Fibroblast of peridontal ligament (primary cell): ENCODE results near the gene SPACA5.
A peak's percentile ranks its signal among the peaks of the same experiment; 100 is the strongest.
"Not testable (repeated sequence)": the region's sequence is repeated elsewhere in the genome, so short reads cannot be mapped to it uniquely, and the experiment has no call there.

Experiments used
- DNase-seq: peaks from one replicate; pipeline ENCODE4 v3.0.0-alpha.2; 2010; ENCODE audit errors: extremely low read depth

Gene SPACA5

DNA sequence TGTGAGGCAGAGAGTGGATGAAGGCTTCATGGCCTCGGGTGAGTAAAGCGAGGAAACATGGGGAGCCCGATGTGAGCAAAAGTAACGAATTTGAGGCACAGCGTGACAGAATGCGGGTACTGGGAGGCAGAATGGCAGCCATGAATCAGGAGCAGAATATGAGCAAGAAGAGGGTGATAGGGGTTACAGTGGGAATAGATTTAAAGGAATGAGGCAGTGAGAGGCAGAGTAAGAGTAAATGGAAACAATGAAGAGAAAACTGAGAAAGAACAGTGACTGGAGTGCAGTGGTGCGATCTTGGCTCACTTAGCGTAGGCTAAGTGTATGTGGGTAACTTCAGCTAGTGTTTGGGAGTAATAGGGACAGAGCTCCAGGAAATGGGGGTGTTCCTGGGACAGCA is at the start of gene SPACA5:
TSS of gene SPACA5 (plus strand) at position 301 of the 400 bp plus-strand sequence. CDS start 815 bp downstream, outside the sequence.
- DNase-seq, result not testable (repeated sequence)

DNA sequence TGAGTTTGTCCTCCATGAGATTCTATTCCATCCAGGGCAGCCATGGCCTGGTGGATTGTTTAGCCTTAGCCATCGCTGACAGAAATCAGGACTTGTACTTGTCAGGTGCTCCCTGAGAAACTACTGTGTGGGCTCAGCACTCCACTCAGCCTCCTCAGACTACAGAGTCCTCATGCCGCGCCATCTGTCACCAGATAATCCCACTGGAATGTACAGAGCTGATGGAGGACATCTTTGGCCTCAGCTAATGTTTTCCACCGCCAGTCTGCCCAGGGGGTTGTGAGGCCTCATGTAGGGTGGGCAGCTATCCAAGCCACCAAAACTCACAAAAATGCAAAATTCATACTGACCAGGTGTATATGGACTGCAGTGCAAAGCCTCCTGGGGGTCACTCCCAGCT is 48.6 kb upstream of the SPACA5 start:
- not testable (repeated sequence) for DNase-seq

DNA sequence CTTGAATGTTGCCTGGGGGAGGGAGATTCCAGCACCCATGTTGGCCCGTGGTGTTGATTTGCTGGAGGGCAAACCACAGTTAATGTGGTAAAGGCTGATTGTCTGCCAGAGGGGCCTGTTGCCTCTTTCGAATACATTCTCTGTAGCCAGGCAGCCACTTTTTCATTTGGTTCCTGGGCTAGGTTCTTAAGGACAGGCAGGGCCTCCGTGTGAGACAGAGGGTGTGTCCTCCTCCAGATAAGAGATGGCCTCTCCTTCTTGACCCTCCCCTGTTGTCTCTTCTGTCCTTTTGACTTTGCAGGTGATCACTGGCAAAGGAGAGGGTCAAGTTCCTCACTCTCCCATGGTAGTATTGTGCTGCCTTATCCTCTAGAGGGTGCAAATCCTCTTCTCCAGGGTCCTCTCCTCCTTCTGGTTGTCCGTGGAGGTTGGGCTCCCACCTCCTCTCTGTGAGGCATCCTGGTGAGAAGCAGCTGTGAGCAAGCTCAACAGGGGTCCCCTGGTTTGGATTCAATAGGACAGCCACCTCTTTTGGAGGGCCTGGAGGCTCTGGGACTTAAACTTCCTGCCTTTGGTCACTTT is 47.9 kb upstream of the SPACA5 start:
- no peak for DNase-seq

DNA sequence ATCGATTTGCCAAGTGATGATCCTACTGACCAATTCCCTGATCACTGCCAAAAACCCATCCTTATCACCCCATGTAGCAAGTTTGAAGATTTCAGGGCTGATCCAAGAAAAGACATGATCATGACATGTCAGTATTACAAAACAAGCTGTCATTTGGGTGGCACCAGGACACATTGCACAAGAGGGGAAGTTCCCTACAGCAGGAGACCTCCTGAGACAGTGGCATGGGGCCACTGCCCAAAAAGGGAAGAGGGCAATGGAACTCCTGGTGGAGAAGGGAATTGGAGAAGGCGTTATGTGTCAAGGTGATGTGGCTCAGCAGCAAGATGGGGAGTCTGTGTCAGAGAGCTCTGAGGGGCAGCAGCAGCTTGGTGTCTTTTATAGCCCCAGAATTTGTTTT is 46.4 kb upstream of the SPACA5 start:
- no peak for DNase-seq

DNA sequence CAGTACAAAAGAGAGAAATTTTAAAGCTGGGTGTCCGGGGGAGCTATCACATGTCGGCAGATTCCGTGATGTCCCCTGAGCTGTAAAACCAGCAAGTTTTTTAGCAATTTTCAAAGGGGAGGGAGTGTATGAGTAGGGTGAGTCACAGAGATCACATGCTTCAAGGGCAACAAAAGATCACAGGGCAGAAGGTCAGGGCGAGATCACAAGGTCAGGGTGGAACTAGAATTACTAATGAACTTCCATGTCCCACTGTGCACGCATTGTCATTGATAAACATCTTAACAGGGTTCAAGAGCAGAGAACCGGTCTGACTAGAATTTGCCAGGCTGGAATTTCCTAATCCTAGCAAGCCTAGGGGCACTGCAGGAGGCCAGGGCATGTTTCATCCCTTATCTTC is 45.0 kb upstream of the SPACA5 start:
- DNase-seq, result not testable (repeated sequence)

DNA sequence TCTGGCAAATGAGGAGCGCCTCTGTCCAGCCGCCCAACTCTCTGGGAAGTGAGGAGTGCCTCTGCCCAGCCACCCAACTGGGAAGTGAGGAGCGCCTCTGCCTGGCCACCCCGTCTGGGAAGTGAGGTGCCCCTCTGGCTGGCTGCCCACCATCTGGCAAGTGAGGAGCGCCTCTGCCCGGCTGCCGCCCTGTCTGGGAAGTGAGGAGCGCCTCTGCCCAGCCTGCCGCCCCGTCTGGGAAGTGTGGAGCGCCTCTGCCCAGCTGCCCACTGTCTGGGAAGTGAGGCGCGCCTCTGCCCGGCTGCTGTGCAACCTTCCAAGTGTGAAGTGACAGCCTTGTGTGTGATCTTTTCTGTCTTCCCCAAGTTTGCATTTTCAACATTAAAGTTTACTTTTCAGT is 41.3 kb upstream of the SPACA5 start:
- not testable (repeated sequence) for DNase-seq

DNA sequence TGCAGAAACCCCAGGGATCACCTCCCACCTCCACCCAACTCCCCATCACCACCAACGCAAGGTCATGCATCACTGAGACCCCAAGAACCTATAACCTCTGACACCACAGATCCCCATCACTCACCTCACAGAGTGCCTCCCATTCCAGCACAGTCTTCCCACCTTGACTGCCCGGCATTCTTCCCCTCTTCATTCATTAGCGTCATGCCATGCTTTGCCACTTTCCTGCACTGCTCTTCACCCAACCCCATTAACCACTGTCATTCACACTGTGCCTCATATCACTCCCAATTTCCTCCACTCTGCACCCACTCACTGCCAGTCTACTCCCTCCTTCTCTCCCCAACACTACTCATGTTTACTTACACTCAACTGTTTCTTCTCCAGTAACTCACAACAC is 33.6 kb upstream of the SPACA5 start:
- no peak for DNase-seq

DNA sequence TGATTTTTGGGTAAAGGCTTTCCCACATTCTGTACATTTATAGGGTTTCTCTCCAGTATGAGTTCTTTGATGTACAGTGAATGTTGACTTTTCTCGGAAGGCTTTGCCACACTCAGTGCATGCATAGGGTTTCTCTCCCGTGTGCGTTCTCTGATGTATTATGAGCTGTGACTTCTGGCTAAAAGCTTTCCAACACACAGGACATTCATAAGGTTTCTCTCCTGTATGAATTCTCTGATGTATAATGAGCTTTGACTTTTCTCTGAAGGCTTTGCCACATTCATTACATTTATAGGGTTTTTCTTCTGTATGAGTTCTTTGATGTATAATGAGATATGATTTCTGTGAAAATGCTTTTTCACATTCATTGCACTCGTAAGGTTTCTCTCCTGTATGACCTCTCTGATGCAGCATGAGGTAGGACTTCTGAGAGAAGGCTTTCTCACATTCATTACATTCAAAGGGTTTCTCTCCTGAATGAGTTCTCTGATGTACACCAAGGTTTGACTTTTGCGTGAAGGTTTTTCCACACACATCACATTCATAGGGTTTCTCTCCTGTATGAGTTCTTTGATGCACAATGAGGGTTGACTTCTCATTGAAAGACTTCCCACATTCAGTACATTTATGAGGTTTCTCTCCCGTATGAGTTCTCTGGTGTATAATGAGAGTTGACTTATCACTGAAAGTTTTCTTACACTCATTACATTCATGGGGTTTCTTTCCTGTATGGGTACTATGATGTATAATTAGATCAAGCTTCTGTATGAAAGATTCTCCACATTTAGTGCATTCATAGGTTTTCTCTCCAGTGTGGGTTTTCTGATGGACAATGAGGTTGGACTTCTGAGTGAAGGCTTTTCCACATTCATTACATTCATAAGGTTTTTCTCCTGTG is 30.3 kb upstream of the SPACA5 start:
- DNase-seq, result no peak

DNA sequence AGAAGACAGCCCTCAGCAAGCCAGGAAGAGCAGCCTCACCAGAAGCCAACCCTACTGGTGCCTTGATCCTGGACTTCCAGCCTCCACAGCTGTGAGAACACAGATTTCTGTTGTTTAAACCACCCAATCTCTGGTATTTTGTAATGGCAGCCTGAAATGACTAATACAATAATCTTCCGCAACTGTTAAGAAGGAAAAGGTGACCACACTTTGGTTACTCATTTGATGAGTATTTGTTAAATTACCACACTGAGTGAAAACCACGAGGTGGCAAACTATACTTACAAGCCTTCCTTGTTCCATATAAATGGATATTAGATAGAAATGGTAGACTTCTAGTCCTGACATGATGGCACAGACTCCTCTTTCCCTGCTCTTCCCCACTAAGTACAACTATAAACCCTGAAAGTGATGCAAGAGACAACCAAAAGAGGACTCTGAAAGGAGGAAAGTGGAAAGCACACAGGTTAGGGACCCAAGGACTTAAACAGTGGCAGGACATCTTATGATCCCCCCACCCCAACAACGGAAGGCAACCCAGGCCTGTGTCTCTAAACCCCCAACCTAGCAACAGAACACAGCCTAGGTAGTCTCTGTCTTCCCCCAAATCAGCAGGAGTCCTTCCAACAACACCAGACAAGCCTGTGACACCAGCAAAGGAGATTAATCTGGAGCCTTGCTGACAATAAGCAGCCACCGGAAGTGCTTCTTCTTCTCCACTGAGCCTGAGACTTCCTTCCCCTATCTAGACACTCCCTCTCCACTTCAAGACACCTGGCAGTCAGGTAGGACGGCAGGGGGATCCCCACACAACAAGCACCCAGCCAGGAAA is 15.3 kb upstream of the SPACA5 start:
- DNase-seq, result peak; percentile 16

DNA sequence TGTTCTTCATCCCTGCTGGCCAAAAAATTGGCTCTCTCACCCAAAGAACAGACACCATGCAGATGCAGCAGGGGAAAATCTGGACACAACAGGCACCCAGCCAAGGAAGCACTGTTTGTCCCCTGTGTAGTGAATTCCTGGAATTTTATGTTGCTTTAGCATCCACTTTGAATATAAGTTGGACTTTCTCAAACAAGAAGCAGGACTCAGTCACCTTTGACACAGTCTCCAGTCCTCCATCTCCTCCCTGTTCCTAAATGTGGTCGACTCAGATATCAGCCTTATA is 14.8 kb upstream of the SPACA5 start:
- DNase-seq, result no peak

DNA sequence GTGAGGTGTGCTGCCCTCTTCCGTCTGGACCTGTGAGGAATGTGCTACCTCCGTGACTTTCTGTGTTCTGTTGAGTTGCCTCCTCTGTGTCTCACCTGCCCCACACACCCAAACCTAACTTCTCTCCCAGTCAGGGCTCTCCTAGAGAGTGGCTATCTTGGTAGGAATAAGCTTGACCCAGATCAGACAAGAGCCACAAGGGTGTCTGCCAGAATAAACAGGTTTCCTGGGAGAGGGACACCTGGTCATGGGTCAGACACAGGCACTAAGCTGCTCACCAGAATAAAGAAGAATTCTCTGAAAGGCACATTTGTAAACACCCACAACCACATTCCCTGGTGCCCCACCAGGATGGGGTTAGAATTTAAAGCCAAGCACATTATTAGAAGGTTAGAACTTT is 14.1 kb upstream of the SPACA5 start:
- DNase-seq, result no peak

DNA sequence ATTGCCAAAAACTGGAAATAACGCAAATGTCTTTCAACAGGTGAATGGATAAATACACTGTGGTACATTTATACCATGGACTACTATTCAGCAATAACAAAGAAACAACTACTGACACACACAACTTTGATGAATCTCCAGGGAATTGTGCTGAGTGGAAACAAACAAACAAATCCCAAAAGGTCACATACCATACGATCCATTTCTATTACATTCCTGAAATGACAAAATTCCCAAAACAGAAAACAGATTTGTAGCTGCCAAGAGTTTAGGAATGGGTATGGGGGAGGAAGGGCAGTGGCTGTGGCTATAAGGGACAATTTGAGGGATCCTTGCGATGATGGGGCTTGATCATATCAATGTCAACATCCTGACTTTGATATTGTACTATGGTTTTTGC is 5.5 kb upstream of the SPACA5 start:
- DNase-seq, result no peak

DNA sequence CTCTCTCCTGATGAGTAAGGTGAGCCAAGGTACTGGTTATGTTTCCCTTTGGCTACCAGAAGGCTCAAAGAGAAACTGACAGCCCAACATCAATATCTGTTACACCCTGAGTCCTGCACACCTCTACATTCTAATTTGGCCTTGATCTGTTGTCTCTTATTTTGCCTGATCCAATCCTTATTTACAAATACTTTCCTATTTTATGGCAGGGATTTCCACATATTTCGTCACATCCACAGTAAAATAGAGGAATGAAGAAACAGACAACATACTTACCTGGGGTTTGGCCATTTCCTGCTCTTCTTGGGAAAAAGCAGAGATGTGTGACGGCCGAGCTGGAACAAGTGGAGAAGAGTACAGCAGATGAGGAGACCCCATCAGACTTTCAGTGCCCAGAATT is 4.5 kb upstream of the SPACA5 start:
- DNase-seq, result no peak

DNA sequence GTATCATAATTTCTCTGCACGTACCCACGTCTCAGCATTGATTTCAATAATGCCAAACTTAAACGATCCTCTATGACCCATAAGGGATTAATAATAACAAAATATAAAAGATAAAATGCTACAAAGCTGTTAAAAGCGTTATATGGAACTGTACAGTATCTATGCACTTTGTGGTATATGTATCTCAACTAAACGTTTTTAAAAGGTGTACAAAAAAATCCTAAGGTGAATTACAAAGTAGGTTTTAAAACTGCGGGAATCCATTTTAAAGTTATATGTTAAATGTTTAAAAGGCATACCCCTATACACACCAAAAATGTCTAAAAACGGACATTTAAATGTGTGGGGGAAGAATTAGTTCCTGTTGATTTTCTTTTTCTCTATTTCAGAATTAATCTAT is 3.9 kb upstream of the SPACA5 start:
- DNase-seq, result no peak

DNA sequence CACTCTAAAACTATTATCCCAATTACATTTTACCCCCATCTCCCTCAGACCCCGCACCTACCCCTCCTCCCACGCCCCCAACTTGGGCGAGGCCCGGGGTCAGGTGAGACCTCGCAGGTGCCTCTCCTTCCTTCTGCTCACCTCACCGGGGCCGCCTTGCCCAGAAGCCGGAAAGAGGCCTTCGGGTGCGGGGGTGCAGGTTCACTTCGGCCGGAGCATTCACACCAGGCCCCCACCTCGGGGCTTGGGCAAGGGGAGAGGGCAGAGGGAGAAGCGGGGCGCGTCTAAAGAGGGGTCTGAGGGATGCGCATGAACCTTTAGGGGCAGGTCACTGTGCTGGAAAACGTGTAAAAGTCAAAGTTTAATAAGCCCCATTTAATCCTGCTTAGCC is 3.4 kb upstream of the SPACA5 start:
- no peak for DNase-seq

DNA sequence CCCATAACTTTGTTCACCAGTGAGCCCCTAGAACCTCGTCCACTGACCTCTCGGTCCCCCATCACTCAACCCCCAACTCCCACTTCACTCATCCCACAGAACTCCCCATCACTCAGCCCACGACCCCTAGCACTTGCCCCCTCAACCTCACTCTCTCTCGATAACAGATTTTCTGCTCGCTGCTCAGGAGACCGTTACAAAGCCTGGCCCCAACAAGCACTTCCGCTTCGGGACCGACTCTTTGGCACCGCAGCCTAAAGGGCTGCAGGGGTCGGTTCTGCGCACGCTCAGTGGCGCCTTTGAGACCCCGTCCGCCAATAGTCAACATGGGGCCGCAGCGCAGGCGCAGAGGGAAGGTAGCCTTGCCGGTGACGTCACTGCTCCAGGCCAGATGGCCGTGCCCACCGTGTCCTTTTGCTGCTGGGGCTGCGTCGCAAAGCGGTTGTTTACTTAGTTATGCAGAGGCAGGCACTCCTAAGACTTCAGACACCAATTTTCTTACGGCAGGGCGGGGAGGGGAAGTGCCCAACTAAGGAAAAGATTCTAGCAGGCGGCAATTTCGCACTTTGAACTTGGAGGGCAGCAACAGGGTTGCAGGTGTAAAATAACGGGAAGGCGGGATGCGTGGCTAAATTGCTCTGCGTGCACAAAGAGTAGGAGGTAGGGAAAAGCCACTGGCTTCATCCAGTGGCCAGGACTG is 2.9 kb upstream of the SPACA5 start, which contains the start of gene ZNF182:
TSS of gene ZNF182 (minus strand) at position 232 of the 700 bp plus-strand sequence. CDS start 1,380 bp downstream, outside the sequence.
- DNase-seq, result peak; percentile 82

DNA sequence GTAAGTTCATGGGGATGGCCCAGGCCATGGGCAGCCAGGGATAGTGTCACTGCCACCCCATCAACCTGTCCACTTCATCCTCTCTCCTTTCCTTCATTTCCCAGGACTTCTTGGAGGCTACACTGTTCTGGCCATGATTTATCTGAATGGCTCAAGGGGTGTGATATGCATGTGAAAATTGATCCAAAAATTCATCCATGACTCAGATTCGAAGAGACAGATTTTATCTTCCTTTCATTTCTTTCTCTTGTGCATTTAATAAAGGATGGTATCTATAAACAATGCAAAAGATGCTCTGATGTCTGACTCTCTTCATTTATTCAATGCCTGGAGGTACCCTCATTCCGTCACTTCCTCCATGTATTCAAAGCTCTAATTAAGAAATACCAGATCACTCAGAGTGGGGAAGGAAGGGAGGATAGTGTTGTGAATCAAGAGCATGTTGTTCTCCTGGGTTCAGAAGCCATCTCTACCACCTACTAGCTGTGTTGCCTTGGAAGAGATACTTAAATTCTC is 2.7 kb downstream of the SPACA5 start:
- not testable (repeated sequence) for DNase-seq

DNA sequence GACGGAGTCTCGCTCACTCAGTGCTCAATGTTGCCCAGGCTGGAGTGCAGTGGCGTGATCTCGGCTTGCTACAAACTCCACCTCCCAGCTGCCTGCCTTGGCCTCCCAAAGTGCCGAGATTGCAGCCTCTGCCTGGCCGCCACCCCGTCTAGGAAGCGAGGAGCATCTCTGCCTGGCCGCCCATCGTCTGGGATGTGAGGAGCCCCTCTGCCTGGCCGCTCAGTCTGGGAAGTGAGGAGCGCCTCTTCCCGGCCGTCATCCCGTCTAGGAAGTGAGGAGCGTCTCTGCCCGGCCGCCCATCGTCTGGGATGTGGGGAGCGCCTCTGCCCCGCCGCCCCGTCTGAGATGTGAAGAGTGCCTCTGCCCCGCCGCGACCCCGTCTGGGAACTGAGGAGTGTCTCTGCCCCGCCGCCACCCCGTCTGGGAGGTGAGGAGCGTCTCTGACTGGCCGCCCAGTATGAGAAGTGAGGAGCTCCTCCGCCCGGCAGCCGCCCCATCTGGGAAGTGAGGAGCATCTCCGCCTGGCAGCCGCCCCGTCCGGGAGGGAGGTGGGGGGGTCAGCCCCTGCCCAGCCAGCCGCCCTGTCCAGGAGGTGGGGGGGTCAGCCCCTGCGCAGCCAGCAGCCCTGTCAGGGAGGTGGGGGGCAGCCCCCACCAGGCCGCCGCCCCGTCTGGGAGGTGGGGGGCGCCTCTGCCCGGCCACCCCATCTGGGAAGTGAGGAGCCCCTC is 10.0 kb downstream of the SPACA5 start:
- not testable (repeated sequence) for DNase-seq

DNA sequence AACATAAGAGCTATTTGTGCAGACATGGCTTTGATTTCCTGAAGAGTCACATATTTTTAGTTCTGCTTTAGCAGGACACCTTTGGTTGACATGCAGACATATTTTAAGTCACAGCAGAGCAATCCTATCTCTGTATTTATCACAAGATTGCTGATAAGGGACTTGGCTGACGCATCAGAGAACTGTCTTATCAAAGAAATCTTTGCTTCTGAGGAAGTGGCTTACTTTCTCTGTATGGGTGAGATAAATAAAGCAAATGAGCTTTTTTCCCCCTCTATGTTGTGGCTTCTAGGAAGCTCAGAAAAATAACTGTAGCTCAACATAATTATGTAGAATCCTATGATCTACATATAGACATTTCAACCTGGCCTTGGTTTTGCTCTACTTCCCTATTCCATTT is 13.1 kb downstream of the SPACA5 start:
- not testable (repeated sequence) for DNase-seq

DNA sequence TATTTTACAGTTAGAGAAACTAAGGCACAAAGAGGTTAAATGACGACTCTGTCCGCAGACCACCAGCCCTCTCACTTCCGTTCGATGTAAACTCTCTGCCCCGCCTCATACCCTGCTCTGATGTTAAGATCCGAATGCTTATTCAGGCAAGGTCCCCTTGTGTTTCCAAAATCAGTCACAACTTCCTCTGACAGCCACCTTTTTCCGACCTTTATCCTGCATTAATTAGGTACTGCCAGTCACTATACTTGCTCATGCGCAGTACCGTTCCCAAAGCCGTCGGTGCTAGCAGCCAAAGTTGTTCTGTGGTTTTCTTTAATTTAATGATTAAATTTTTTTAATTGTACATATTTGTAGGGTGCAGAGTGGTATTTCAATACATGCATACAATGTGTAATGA is 13.7 kb downstream of the SPACA5 start:
- DNase-seq, result not testable (repeated sequence)
